HFFc6 (cell line): Measurements from ENCODE around the gene CARF. TPM values are rescaled to one million over a fixed set of nuclear protein-coding genes. Genes with fewer than 3 reads are reported as not detected.

Experiments
- DNase-seq: peaks from one replicate; pipeline ENCODE4 v3.0.0-alpha.2; 2018
- H3K27ac Mint-ChIP-seq: 2 replicates; pipeline ENCODE4 v1.8.0; 2020; ENCODE audit warnings: mild to moderate bottlenecking, mixed read lengths
- H3K27me3 Mint-ChIP-seq: 2 replicates; pipeline ENCODE4 v1.8.0; 2021; ENCODE audit warnings: mild to moderate bottlenecking, moderate library complexity, mixed read lengths; ENCODE audit not compliant: insufficient read depth
- H3K36me3 Mint-ChIP-seq: 2 replicates; pipeline ENCODE4 v1.8.0; 2021; ENCODE audit warnings: low read depth, mixed read lengths
- H3K4me1 Mint-ChIP-seq: 2 replicates; pipeline ENCODE4 v1.8.0; 2020; ENCODE audit warnings: low read depth, mixed read lengths
- H3K4me3 Mint-ChIP-seq: 2 replicates; pipeline ENCODE4 v1.8.0; 2020; ENCODE audit warnings: mild to moderate bottlenecking, moderate library complexity, mixed read lengths
- H3K9me3 Mint-ChIP-seq: 2 replicates; pipeline ENCODE4 v1.8.0; 2020; ENCODE audit warnings: mild to moderate bottlenecking, mixed read lengths
- long read RNA-seq: library from polyadenylated mRNA; unstranded; transcript quantifications from one replicate; pipeline ENCODE4 v2.0.0, GENCODE V29; 2019
- total RNA-seq, 6 experiments: library from RNA; stranded (reverse); fragmentation: NEBNext Ultra II Directional; extraction: Animal tissue kit (Norgen Biotek cat#: 25700); gene quantifications; 2 replicates in 1 of 6; 3 replicates in 5 of 6; pipeline ENCODE4 v1.2.3, GENCODE V29; 2021
- TF ChIP-seq, protein P1 (sequence below): fragments of 200-600 bp; sonication (generic); IDR thresholded peaks from 2 replicates; pipeline ENCODE4 v1.5.0; 2021; ENCODE audit warnings: antibody characterized with exemption, mild to moderate bottlenecking

CARF gene, protein sequence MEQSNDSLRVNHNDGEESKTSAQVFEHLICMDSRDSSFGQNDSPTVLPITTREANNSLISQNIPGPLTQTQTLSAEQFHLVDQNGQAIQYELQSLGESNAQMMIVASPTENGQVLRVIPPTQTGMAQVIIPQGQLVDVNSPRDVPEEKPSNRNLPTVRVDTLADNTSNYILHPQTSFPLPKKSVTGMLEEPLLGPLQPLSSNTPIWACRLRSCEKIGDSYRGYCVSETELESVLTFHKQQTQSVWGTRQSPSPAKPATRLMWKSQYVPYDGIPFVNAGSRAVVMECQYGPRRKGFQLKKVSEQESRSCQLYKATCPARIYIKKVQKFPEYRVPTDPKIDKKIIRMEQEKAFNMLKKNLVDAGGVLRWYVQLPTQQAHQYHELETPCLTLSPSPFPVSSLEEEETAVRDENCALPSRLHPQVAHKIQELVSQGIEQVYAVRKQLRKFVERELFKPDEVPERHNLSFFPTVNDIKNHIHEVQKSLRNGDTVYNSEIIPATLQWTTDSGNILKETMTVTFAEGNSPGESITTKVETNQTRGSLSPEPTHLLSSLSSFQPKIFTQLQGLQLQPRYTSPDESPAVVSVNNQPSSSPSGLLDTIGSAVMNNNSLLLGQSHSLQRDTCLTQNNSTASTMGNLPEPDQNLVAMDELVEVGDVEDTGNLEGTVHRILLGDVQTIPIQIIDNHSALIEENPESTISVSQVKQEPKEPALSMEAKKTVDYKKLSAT
- 1 to 10 TPM; 2.2 to 5.7 (median 4.2) TPM for total RNA-seq
- long read RNA-seq, partial matches to known transcripts: 0 of 2 reads
- long read RNA-seq, other reads (novel, unspliced or antisense): 2 of 2 reads

DNA sequence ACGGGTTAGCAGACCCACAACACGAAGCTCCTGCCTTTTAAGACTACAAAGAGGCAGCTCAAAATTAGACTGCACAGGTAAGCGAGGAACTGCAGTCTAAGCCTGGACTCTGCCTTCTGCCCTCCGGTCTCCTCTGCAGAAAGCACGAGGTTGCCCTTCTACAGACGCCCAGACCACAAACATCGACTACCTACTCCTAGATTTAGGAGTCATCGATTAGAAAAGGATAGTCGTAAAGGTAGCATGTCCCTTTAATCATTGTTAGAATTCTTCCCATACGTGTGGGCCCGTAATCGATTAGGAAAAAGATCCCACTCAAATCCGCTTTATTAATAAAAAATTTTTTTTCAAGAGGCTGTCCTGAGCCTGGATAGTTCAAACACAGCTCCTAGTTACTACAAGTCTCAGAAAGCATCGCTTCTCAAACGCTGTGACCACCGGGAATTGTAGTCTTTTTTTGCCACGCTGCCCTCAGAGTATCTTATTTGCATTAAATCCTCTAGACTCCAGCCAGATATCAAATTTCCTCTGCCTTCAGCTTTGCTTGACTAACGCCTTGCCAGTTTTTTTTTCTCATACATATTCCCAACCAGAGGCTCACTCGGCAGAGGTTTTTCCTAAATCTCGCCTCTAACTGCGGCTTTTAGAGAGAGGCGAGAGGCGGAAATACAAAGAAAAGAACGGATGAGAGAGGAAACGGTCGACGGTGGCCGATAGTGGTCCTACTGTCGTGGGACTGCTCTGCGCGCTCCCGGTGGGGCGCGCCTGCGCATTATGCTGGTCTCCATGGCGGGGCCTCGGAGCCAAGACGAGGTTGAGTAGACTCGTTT, at the start of gene CARF, which contains the start of gene WDR12:
CARF (plus strand) TSS at position 764 of the 830 bp plus-strand sequence. CDS start 29,628 bp downstream, outside the sequence.
WDR12 (minus strand) TSS at position 162 of the 830 bp plus-strand sequence. CDS start 197 bp downstream, outside the sequence.
- H3K27me3 Mint-ChIP-seq: no peaks in the 10 kb centered on the region
- TF ChIP-seq, protein P1, sequence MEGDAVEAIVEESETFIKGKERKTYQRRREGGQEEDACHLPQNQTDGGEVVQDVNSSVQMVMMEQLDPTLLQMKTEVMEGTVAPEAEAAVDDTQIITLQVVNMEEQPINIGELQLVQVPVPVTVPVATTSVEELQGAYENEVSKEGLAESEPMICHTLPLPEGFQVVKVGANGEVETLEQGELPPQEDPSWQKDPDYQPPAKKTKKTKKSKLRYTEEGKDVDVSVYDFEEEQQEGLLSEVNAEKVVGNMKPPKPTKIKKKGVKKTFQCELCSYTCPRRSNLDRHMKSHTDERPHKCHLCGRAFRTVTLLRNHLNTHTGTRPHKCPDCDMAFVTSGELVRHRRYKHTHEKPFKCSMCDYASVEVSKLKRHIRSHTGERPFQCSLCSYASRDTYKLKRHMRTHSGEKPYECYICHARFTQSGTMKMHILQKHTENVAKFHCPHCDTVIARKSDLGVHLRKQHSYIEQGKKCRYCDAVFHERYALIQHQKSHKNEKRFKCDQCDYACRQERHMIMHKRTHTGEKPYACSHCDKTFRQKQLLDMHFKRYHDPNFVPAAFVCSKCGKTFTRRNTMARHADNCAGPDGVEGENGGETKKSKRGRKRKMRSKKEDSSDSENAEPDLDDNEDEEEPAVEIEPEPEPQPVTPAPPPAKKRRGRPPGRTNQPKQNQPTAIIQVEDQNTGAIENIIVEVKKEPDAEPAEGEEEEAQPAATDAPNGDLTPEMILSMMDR: no peak

DNA sequence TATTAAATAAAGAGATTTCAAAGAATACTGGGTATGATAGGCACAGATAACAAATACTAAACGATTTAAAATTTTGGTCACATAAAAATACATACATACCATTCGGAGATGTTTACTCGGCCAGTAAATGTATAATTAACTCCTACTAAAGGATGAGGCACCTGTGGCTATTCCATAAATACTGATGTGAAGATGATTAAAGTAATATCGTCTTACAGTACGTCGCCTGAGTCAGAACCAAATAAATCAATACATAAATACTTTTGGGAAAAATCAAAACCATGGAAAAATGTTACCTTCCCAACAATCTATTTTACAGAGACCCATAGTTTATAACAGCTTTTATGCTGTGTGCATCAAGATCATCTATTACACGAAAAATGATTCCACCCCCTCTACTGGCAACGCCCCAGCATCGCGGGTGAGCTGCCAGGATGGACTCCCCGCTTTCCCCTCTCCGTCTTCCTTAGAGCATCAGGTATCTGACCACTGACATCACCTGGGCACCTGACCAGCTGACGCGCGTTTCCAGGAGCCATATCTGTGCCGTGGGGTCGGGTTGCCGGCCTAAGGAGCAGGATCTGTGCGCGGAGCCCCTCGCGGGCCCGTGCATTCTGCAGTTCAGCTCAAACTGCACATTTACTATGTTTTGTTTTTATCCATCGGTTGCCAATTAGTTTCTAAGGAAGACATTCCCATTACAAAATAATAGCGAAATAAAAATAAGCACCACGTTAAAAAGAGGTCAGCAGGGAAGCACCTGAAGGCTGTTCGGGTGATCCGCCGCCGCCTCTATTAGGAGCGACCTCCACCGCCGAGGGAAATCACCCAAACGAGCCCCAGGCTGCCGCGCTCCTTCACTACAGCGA, 41.4 kb upstream of the CARF start:
- DNase-seq: peak; percentile 48
- TF ChIP-seq, protein P1: peak; percentile 73
- H3K36me3 Mint-ChIP-seq: no peaks in the 10 kb centered on the region

More for the DNA sequence above, at the start of gene CARF, which contains the start of gene WDR12:
- DNase-seq: peak; percentile 94
- H3K9me3 Mint-ChIP-seq: no peaks in the 10 kb centered on the region
- H3K4me3 Mint-ChIP-seq: peak within 1 kb of the TSS; percentile 96
- no peaks in the 10 kb centered on the region for H3K36me3 Mint-ChIP-seq
- peaks cover 37% of the 10 kb centered on the region for H3K4me1 Mint-ChIP-seq
- peak within 1 kb of the TSS; percentile 94 for H3K27ac Mint-ChIP-seq

DNA sequence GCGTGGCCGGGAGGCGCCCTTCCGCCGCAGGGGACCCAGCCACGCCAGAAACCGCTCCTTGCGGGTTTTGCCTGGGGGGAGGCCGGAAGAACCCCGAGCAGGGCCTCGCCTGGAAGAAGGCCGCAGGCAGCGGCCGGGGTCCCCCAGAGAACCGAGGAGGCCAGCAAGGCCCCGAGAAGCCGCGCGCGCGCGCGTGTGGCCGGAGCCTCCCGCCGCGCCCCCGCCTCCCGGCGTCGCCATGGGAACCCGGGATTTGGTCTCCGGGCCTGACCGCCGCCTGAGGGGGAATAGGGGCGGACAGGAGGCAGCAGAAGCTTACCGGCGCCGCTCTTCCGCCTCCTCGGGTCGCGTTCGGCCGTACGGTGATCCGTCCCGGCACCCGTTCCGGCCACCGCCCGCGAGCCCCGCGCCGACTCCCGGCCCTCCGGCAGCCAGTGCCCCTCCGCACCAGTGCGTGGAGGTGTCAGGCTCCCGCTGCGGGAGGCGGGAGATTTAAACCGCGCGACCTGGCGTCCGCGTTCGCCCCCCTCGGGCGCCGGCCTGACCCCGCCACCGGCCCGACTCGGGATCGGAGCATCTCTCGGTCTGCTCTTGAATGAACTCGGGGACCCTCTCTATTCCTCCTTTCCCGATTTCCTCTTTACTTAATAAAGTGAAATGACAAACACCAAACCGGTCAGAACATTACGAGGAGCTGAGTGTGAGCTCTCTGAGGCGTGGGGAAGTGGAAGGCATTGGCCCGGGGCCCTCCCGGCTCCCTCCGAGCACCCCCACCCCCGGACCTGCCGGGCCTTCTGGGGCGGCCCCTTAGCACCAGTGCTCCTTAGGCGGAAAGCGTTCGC, 40.6 kb upstream of the CARF start, which contains the start of gene ICA1L:
ICA1L (minus strand) TSS at position 467 of the 842 bp plus-strand sequence. CDS start 42,757 bp downstream, outside the sequence.
- Mint-ChIP-seq H3K27ac (peak within 1 kb of the TSS; percentile 90), H3K9me3 (no peaks in the 10 kb centered on the region), H3K27me3 (no peaks in the 10 kb centered on the region), H3K4me3 (peak within 1 kb of the TSS; percentile 95), H3K36me3 (no peaks in the 10 kb centered on the region), H3K4me1 (peaks cover 21% of the 10 kb centered on the region)
- TF ChIP-seq, protein P1: no peak
- peak; percentile 50 for DNase-seq

More for the DNA sequence above, 41.4 kb upstream of the CARF start:
- peaks cover 21% of the 10 kb centered on the region for H3K4me1 Mint-ChIP-seq
- peak overlapping the region; percentile 95 for H3K4me3 Mint-ChIP-seq
- H3K27ac Mint-ChIP-seq: peak overlapping the region; percentile 90
- H3K27me3 Mint-ChIP-seq: no peaks in the 10 kb centered on the region
- H3K9me3 Mint-ChIP-seq: no peaks in the 10 kb centered on the region

- TF ChIP-seq, protein P1: no peak
- DNase-seq: no peak
- Mint-ChIP-seq H3K9me3 (no peaks in the 10 kb centered on the region), H3K4me1 (no peaks in the 10 kb centered on the region), H3K4me3 (no peak overlapping the region), H3K27ac (no peak overlapping the region), H3K27me3 (no peaks in the 10 kb centered on the region), H3K36me3 (0 out of 2 replicates have a peak, but pooled peaks cover 4% of the 10 kb centered on the region)
These were observed 34.4 kb upstream of the CARF start for GRCh38 chr2:202877699-202878098.
